MM.1S (cell line): ENCODE results near the gene PAX1.

Source experiments
- DNase-seq: peaks from one replicate; pipeline ENCODE4 v3.0.0-alpha.2; 2015
- H2AFZ ChIP-seq: fragments of 300-600 bp; sonication (generic); 2 replicates; pipeline ENCODE4 v1.6.0; 2016; ENCODE audit warnings: antibody characterized with exemption, low read length
- H3F3A ChIP-seq: fragments of 300-600 bp; sonication (generic); 2 replicates; pipeline ENCODE4 v1.6.1; 2016; ENCODE audit warnings: mild to moderate bottlenecking, antibody characterized with exemption, low read length, moderate library complexity, mixed read lengths; ENCODE audit not compliant: insufficient read depth
- H3K27ac ChIP-seq: fragments of 300-600 bp; sonication (generic); 2 replicates; pipeline ENCODE4 v1.5.1; 2016; ENCODE audit warnings: mild to moderate bottlenecking, low read length
- H3K27me3 ChIP-seq: fragments of 300-600 bp; sonication (generic); replicated peaks from 2 replicates; pipeline ENCODE4 v1.6.0; 2016; ENCODE audit warnings: low read length; ENCODE audit not compliant: insufficient read depth
- H3K36me3 ChIP-seq: fragments of 300-600 bp; sonication (generic); replicated peaks from 2 replicates; pipeline ENCODE4 v1.6.1; 2016; ENCODE audit warnings: mild to moderate bottlenecking, low read length, mixed read lengths; ENCODE audit not compliant: insufficient read depth
- H3K4me1 ChIP-seq: fragments of 300-600 bp; sonication (generic); 2 replicates; pipeline ENCODE4 v1.6.1; 2016; ENCODE audit warnings: low read length, mixed read lengths
- H3K4me2 ChIP-seq: fragments of 300-600 bp; sonication (generic); 2 replicates; pipeline ENCODE4 v1.6.0; 2016; ENCODE audit warnings: low read depth, low read length
- H3K4me3 ChIP-seq: fragments of 300-600 bp; sonication (generic); 2 replicates; pipeline ENCODE4 v1.5.1; 2016; ENCODE audit warnings: low read length, mixed read lengths
- H3K79me2 ChIP-seq: fragments of 300-600 bp; sonication (generic); 2 replicates; pipeline ENCODE4 v1.6.1; 2016; ENCODE audit warnings: mixed run types, low read length, mixed read lengths
- H3K9ac ChIP-seq: fragments of 300-600 bp; sonication (generic); 2 replicates; pipeline ENCODE4 v1.6.1; 2016; ENCODE audit warnings: low read length, mixed read lengths
- H3K9me2 ChIP-seq: fragments of 300-600 bp; sonication (generic); replicated peaks from 2 replicates; pipeline ENCODE4 v1.6.1; 2016; ENCODE audit warnings: mild to moderate bottlenecking, low read length, mixed read lengths; ENCODE audit not compliant: insufficient read depth
- H3K9me3 ChIP-seq: fragments of 300-600 bp; sonication (generic); replicated peaks from 2 replicates; pipeline ENCODE4 v1.6.1; 2016; ENCODE audit warnings: mild to moderate bottlenecking, low read length, mixed read lengths; ENCODE audit not compliant: insufficient read depth
- H4K20me1 ChIP-seq: fragments of 300-600 bp; sonication (generic); 2 replicates; pipeline ENCODE4 v1.6.1; 2016; ENCODE audit warnings: mild to moderate bottlenecking, low read length, moderate library complexity, mixed read lengths; ENCODE audit not compliant: insufficient read depth
- EZH2 ChIP-seq: fragments of 300-600 bp; sonication (generic); optimal IDR thresholded peaks from 2 replicates; pipeline ENCODE3; 2017; ENCODE audit warnings: low read depth, mild to moderate bottlenecking, antibody characterized with exemption, low read length, mixed read lengths
- EZH2phosphoT487 ChIP-seq: fragments of 300-600 bp; sonication (generic); IDR thresholded peaks from 2 replicates; pipeline ENCODE4 v1.6.1; 2018; ENCODE audit warnings: antibody characterized with exemption, low read length
- TF ChIP-seq, protein P1 (sequence below): fragments of 300-600 bp; sonication (generic); IDR thresholded peaks from 2 replicates; pipeline ENCODE4 v1.5.1; 2016; ENCODE audit warnings: antibody characterized with exemption, low read length, mixed read lengths

PAX1 gene

DNA sequence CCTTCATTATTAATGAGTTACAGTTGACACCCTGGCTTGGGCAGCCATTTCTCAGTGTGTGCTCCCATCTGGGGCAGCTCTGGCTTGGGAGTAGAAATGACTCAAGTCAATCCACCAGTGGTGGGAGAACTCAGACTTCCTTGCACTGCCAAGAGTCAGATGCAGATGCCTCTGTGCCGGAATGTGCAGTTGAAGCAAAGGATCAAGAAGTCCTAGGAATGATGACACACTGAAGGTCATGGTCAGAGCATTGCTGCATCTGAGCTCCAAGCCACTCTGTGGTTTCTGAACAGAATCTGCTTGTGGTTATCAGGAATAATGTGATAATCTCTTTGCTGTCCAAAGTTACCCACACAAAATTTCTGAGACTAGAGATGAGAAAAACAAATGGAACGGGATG is 19.5 kb upstream of the PAX1 start:
- Histone ChIP-seq H3K36me3 (no peaks in the 10 kb centered on the region), H3K9me3 (no peaks in the 10 kb centered on the region), H3K79me2 (no peaks in the 10 kb centered on the region), H2AFZ (no peak overlapping the region), H3K9ac (no peak overlapping the region), H3K9me2 (no peaks in the 10 kb centered on the region), H3F3A (no peaks in the 10 kb centered on the region), H3K4me1 (no peaks in the 10 kb centered on the region), H3K4me3 (no peak overlapping the region), H3K27ac (no peak overlapping the region), H3K27me3 (no peaks in the 10 kb centered on the region), H3K4me2 (no peak overlapping the region), H4K20me1 (no peaks in the 10 kb centered on the region)
- DNase-seq: no peak
- TF ChIP-seq, protein P1, sequence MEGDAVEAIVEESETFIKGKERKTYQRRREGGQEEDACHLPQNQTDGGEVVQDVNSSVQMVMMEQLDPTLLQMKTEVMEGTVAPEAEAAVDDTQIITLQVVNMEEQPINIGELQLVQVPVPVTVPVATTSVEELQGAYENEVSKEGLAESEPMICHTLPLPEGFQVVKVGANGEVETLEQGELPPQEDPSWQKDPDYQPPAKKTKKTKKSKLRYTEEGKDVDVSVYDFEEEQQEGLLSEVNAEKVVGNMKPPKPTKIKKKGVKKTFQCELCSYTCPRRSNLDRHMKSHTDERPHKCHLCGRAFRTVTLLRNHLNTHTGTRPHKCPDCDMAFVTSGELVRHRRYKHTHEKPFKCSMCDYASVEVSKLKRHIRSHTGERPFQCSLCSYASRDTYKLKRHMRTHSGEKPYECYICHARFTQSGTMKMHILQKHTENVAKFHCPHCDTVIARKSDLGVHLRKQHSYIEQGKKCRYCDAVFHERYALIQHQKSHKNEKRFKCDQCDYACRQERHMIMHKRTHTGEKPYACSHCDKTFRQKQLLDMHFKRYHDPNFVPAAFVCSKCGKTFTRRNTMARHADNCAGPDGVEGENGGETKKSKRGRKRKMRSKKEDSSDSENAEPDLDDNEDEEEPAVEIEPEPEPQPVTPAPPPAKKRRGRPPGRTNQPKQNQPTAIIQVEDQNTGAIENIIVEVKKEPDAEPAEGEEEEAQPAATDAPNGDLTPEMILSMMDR: no peak
- no peak for TF ChIP-seq EZH2
- TF ChIP-seq EZH2phosphoT487: no peak

DNA sequence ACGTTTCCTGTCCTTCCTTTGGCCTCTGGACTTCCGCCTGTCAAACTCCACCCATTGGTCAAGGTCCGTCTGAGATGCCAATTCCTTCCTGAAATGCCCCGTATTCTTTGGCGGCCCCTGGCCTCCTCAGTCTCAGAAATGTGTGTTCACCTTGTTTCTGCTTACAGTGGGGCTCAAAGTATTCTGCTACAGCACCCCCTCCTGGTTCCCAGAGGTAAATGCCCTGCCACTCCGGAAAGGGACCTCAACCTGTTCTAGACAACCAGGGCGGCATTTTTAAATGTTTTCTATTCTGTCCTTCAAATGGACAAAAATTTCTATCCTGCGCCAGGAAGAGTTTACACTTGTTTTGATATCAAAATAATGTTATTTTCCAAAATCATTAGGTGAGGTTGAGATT is 12.1 kb upstream of the PAX1 start:
- no peaks in the 10 kb centered on the region for H3K36me3 ChIP-seq
- no peak for DNase-seq
- TF ChIP-seq, protein P1: no peak
- TF ChIP-seq EZH2phosphoT487: no peak
- no peak for TF ChIP-seq EZH2
- H3K79me2 ChIP-seq: no peaks in the 10 kb centered on the region
- H3K9me3 ChIP-seq: no peaks in the 10 kb centered on the region
- H3K4me1 ChIP-seq: no peaks in the 10 kb centered on the region
- no peak overlapping the region for H3K4me2 ChIP-seq
- no peak overlapping the region for H2AFZ ChIP-seq
- no peaks in the 10 kb centered on the region for H3K27me3 ChIP-seq
- H3F3A ChIP-seq: no peaks in the 10 kb centered on the region
- H3K27ac ChIP-seq: no peak overlapping the region
- no peaks in the 10 kb centered on the region for H4K20me1 ChIP-seq
- no peak overlapping the region for H3K9ac ChIP-seq
- H3K4me3 ChIP-seq: no peak overlapping the region
- H3K9me2 ChIP-seq: no peaks in the 10 kb centered on the region

- Histone ChIP-seq H3K4me2 (no peak overlapping the region), H2AFZ (no peak overlapping the region), H3K79me2 (no peaks in the 10 kb centered on the region), H3F3A (no peaks in the 10 kb centered on the region), H3K27me3 (no peaks in the 10 kb centered on the region), H3K36me3 (no peaks in the 10 kb centered on the region), H3K9ac (no peak overlapping the region), H3K27ac (no peak overlapping the region), H3K4me3 (no peak overlapping the region), H4K20me1 (no peaks in the 10 kb centered on the region), H3K9me2 (no peaks in the 10 kb centered on the region), H3K9me3 (no peaks in the 10 kb centered on the region), H3K4me1 (no peaks in the 10 kb centered on the region)
- TF ChIP-seq EZH2phosphoT487 (no peak), EZH2 (no peak)
- TF ChIP-seq, protein P1: no peak
- no peak for DNase-seq
Observed at GRCh38 chr20:21698494-21699215, 6.8 kb upstream of the PAX1 start.
